H1 (cell line): ENCODE data around the gene CAMTA1. TPM values are rescaled to one million over a fixed set of nuclear protein-coding genes. Genes with fewer than 3 reads are reported as not detected.

Experiments
- CREB1 ChIP-seq: IDR thresholded peaks from 2 replicates; pipeline ENCODE4 v1.6.1; 2012; ENCODE audit warnings: inconsistent platforms
- EP300 ChIP-seq, 2 experiments: IDR thresholded peaks; 1 replicate in 1 of 2; 2 replicates in 1 of 2; pipeline ENCODE4 v1.6.1; 2011 to 2012; ENCODE audit warnings: low read depth in 2 of 2, low read length in 2 of 2, mild to moderate bottlenecking in 2 of 2, borderline replicate concordance in 1 of 2, inconsistent platforms in 1 of 2, moderate library complexity in 1 of 2
- FOSL1 ChIP-seq: IDR thresholded peaks from 2 replicates; pipeline ENCODE4 v1.6.1; 2011; ENCODE audit warnings: mild to moderate bottlenecking, low read depth, low read length, moderate library complexity; ENCODE audit not compliant: insufficient read depth
- JUND ChIP-seq: IDR thresholded peaks from 2 replicates; pipeline ENCODE4 v1.6.1; 2011; ENCODE audit warnings: mild to moderate bottlenecking, improper control_type of control experiment, low read length
- RNF2 ChIP-seq: fragments of 200-900, 300-1000 bp; sonication (generic); IDR thresholded peaks from 2 replicates; pipeline ENCODE4 v1.7.1; 2016; ENCODE audit warnings: borderline replicate concordance, low read depth, mild to moderate bottlenecking, antibody characterized with exemption, low read length; ENCODE audit not compliant: poor library complexity, severe bottlenecking; ENCODE audit errors: missing control alignments
- SAP30 ChIP-seq: fragments of 300-600 bp; sonication (generic); IDR thresholded peaks from 2 replicates; pipeline ENCODE4 v1.7.1; 2012; ENCODE audit warnings: low read length, moderate library complexity, mild to moderate bottlenecking, inconsistent platforms; ENCODE audit not compliant: insufficient read depth, insufficient replicate concordance
- polyA plus RNA-seq, 7 experiments: library from polyadenylated mRNA; depleted of rRNA in 3 of 7; stranded (reverse) in 5 of 7; unstranded in 2 of 7; fragments of >200 nt in 5 of 7; fragments of 200-250 nt in 2 of 7; gene quantifications; 1 replicate in 5 of 7; 2 replicates in 1 of 7; 4 replicates in 1 of 7; pipeline versions ENCODE4 v1.2.1 to v1.2.3, GENCODE V29; 2011 to 2013; ENCODE audit warnings: missing spikeins in 2 of 7, mixed read lengths in 2 of 7
- total RNA-seq: library from RNA; stranded (reverse); fragmentation: NEBNext Ultra II Directional; extraction: Animal tissue kit (Norgen Biotek cat#: 25700); gene quantifications from 2 replicates; pipeline ENCODE4 v1.2.1, GENCODE V29; 2021

The CAMTA1 gene
- total and polyA plus RNA-seq, 2 of the 8 experiments (the other 6 are each of a cell fraction or from before 2014, with no cell fraction given) = 65.0 to 119 TPM

GRCh38 chr1:7580923-7581753 lies 795.9 kb downstream of the CAMTA1 start (continued):
- no peak for TF ChIP-seq RNF2
- TF ChIP-seq EP300 (IDR thresholded peaks at IDR 0.05; ENCODE audit: borderline replicate concordance in 1 of 2, low read depth in 2 of 2, low read length in 2 of 2) = no peak
- TF ChIP-seq FOSL1 = no peak
- no peak for TF ChIP-seq JUND
- TF ChIP-seq CREB1 = no peak
- no peak for TF ChIP-seq SAP30
